Superior temporal gyrus (tissue), 1 donor: Measurements from ENCODE around the gene SNRPD3.
A peak's percentile ranks its signal among the peaks of the same experiment; 100 is the strongest.
"Not testable (repeated sequence)": the region's sequence is repeated elsewhere in the genome, so short reads cannot be mapped to it uniquely, and the experiment has no call there.

Experiments
- DNase-seq: peaks from one replicate; pipeline ENCODE4 v3.0.0-alpha.2; 2016; ENCODE audit errors: extremely low spot score

Gene SNRPD3

DNA sequence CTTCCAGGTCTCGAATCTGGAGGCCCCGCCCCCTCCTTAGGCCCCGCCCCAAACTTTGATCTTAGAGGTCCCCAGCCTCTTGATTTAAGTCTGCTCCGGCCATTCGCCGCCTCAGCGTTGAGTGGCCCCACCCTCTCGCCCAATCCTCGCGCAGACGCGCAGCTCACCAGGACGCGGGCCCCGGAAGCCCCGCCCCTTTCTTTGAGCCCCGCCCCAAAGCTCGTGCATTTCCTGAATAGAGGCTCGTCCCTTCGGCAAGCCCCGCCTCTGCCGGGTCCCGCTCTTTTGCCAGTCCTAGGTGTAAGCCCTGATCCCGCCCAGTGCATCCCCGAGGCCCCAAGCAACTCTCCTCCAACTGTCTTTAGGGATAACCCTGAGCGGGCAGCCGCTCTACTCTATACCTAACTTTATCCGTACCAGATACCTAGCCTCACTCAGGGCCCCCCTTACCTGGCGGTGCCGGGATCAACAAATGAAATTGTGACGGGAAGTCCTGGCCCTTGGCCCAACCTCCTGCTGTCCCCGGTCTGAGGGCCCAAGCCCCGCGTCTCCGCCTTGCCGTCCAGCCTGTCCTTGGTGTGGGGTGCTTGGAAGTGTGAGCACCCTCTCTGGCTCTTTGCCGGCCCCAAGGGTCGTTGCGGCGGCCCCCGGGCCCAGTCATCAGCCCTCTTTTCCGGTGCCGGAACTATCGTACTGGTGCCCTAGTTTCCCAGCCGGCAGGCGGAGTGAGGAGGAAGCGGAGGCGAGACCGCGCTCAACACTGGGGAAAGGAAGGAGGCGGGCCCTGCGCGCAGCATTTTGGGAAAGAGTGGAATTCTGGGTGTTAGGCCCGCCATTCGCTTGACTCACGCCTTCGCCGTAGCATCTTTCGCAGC lies at the start of gene SNRPD3:
Gene SNRPD3 (plus strand): TSS at position 835 of the 875 bp plus-strand sequence. CDS start 1,676 bp downstream, outside the sequence.
- peak; percentile 98 for DNase-seq

- DNase-seq, result no peak
Observed at GRCh38 chr22:24506802-24507438, 48.9 kb upstream of the SNRPD3 start.

DNA sequence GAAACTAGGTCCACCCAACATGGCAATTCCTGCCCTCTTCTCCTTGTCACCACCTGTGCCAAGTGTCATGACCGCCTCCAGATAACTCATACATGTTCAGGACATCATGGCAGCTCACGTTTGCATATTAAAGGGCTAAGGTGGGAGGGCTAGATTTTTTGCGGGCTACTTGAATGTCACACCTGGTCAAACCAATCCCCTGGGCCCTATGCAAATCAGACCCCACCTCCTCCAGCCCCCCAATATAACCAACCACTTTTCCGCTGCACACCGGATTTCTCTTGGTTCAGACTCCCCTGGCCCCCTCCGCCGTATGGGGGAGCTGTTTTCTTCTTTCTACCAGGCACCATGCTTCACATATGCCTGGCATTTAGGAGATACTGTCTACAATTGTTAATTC lies 48.1 kb upstream of the SNRPD3 start:
- no peak for DNase-seq

- no peak for DNase-seq
Observed at GRCh38 chr22:24510637-24511625, 44.9 kb upstream of the SNRPD3 start.

DNA sequence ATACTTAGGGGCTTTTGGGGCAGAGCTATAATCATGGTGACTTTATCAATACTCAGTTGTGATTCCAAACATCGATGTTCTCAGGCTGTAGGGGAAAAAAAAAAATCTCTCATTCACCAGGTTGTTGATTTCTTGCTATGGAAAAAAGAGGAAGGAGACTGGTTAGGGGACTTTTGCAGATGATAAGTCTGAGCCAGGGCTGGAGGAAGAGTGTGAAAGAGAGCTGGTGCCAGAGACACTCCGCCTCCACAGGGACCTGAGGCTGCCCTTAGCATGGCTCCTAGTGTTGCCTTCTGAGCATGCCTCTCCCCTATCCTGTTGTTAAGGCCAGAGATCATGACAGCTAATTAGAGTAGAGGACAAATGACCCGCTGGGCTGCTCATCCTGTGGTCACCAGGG lies 43.8 kb upstream of the SNRPD3 start:
- no peak for DNase-seq

- no peak for DNase-seq
Observed at GRCh38 chr22:24513378-24514240, 42.2 kb upstream of the SNRPD3 start.

GRCh38 chr22:24514241-24515026 lies 41.4 kb upstream of the SNRPD3 start:
- DNase-seq, result no peak

DNA sequence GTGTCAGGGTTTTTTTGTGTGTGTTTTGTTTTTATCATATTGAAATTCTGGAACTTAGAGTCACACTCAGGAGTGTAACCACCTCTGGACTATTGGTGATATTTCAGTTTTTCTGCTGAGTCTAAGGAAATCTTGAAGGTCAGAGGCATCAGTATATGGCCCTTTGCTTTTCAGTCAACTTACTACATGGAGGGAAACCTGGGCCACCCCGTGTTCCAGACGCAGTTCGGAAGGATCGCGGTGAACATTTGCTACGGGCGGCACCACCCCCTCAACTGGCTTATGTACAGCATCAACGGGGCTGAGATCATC lies 40.8 kb upstream of the SNRPD3 start:
- no peak for DNase-seq

DNA sequence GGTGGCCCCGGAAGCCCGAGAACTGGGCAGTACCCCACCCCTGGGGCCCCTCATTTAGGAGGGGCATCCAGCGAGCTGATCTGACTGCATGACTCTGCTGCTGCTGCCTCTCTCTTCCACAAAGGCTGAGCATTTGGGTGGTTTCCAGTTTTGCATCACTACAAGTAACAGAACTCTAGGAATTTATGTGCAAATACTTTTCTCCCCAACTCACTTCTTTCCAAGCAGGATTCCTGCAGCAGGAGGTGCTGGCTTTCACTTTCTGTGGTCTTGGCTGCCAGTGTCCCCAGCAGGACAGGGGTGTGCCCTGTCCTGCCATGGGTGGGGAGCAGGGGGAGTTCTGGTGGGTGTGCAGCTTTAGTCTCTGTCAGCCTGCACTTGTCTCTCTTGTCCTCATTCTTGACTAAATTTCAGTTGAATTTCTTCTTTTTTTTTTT lies 39.5 kb upstream of the SNRPD3 start:
- DNase-seq, result no peak

GRCh38 chr22:24517446-24517845 lies 38.4 kb upstream of the SNRPD3 start:
- no peak for DNase-seq

DNA sequence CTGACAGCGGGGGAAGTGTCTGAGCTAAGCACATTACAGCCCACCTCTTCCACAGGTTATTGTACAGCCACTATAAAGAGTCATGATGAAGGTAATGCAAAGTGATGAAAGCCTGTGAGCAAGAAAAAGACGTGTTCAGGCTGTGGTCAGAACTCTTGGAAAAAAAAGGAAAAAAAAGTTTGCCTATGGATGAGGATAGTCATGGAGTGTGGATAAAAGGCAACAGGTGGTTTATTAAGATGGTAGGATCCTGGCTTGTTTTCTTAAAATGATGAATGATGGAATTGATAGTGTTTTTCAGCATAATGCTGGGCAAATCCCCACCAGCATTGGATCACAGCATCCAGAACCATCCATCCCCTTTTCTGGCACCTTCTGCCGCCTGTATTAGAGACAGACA lies 37.6 kb upstream of the SNRPD3 start:
- DNase-seq, result no peak

GRCh38 chr22:24518771-24519485 lies 36.9 kb upstream of the SNRPD3 start:
- no peak for DNase-seq

DNA sequence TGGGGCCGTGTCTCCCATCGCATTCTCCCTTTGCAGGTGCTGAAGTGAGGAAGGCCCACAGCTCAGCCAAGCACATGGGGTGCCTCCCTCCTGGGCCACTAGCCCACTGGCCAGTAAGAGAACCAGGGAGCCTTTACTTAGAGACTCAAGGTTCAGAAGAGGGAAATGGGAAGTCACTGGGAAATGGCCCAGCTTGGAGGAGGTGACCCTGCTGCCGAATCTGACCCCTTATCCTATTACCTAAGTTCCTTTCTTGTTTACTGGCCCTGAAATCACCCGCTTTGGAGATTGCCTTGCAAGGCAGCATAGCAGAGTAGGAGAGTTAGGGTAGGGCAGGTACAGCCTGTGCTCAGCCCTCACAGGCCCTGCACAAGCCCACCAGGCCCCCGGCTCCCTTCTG lies 36.3 kb upstream of the SNRPD3 start:
- DNase-seq, result no peak

GRCh38 chr22:24521791-24522245 lies 34.0 kb upstream of the SNRPD3 start:
- peak; percentile 48 for DNase-seq

DNA sequence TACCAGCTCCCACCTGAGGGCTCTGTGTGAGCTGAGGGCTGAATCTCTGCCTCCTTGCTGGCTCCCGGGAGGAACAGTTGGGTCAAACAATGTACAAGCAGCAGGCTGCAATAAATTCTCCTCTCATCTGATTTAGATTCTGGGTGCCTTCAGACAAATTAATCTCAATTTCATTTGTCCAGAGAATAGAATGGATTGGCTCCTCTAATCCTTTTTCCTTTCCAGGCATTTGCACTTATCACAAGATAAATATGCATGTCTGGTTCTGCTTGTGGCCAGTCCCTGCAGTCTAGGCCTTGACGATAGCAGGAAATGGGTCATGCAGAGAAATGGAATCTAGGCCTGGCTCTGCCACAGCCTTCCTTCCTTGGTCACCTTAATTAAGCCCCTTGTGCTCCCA lies 31.9 kb upstream of the SNRPD3 start:
- DNase-seq, result no peak

DNA sequence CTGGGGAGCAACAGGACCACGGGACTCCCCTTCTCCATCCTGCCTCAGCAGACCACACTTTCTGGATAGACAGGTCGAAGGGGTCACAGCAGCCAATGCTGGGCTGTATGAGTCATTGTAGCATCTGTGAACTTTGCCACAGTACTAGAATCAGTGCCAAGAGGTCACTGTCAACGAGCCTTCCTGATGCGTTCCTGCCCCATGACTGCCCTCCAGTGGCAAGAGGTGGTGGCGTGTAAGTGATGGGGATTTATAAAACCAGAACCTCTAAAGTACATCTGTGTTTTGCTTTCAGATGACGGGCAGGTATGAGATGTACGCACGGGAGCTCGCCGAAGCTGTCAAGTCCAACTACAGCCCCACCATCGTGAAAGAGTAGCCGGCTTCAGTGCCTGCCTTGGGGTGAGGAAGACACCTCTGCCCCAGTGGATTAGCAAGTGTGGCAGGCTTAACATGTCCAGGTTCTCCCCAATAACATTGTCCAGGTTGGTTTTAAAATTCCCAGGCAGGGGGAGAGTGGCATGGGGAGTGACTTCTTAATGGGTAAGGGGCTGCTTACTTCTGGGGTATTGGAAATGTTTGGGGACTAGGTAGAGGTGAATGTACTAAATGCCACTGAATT lies 30.3 kb upstream of the SNRPD3 start:
- DNase-seq, result peak; percentile 85

GRCh38 chr22:24526191-24526590 lies 29.6 kb upstream of the SNRPD3 start:
- no peak for DNase-seq

DNA sequence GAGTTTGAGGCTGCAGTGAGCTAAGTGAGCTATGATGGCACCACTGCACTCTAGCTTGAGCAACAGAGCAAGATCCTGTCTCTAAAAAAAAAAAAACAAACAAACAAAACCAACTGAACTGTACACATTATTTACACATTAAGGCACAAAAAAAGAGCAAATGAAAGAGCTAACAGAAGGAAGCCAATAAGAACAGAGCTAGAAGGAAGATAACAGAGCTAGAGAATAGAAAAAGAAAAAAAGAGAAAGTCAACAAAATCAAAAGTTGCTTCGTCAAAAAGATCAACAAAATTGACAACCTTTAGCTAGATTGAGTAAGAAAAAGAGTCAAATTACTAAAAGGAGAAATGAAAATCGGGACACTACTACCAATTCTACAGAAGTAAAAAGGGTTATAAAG lies 25.9 kb upstream of the SNRPD3 start:
- no peak for DNase-seq

GRCh38 chr22:24530968-24531367 lies 24.8 kb upstream of the SNRPD3 start:
- not testable (repeated sequence) for DNase-seq
